Measurements from ENCODE around the gene ERVFRD-1. TPM values are rescaled to one million over a fixed set of nuclear protein-coding genes. Genes with fewer than 3 reads are reported as not detected.

Gene ERVFRD-1
- polyA plus RNA-seq, 2 of the 4 experiments (the other 2 are of a cell fraction), result not detected

DNA sequence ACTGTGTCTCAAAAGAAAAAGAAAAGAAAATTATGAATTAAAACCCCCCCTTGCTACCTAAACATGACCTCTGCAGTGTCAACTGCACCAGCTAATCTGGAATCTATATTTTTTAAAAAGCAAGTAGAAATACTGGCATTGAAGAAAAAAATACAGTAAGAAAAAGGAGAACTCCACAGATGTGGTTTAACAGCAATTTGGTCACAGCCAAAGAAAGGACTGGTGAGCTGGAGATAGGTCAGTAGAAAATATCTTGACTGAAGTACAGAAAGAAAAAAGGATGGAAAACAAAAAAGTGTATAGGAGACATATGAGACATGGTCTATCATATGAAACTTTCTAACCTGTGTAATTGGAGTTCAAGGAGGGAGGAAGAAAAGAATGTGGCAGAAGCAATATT lies 44.1 kb upstream of the ERVFRD-1 start (continued):
- TF ChIP-seq, protein P1, sequence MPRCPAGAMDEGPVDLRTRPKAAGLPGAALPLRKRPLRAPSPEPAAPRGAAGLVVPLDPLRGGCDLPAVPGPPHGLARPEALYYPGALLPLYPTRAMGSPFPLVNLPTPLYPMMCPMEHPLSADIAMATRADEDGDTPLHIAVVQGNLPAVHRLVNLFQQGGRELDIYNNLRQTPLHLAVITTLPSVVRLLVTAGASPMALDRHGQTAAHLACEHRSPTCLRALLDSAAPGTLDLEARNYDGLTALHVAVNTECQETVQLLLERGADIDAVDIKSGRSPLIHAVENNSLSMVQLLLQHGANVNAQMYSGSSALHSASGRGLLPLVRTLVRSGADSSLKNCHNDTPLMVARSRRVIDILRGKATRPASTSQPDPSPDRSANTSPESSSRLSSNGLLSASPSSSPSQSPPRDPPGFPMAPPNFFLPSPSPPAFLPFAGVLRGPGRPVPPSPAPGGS (IDR thresholded peaks at IDR 0.05), result no peak
- TF ChIP-seq FOSL2 (IDR thresholded peaks at IDR 0.05), result no peak
- TF ChIP-seq FOSL2 (CRISPR knock-in tag; IDR thresholded peaks at IDR 0.05), result no peak
- TF ChIP-seq ZNF302 (CRISPR knock-in tag; IDR thresholded peaks at IDR 0.05), result no peak
- no peak for TF ChIP-seq HES2 (IDR thresholded peaks at IDR 0.05)
- TF ChIP-seq EHF (CRISPR knock-in tag; IDR thresholded peaks at IDR 0.05), result no peak
- TF ChIP-seq HOXA7 (CRISPR knock-in tag; IDR thresholded peaks at IDR 0.05), result no peak
- no peak for TF ChIP-seq FOSB (CRISPR knock-in tag; IDR thresholded peaks at IDR 0.05)

DNA sequence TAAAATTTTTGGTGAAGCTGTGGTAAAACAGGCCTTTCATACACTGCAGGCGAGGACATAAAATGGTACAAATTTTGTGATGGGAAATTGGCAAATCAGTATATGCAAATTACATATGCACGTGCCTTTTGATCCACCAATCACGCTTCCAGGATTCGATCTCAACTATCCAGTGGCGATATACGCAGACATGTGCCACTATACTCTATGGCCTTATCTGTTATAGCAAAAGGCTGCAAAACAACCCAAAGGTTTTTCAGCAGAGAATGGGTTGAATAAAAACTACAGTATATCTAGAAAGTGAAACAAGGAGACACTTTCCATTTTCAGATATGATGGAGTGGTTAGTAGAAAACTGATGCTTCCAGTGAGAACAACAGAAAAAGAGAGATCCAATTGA lies 41.9 kb upstream of the ERVFRD-1 start:
- TF ChIP-seq RCOR1 (IDR thresholded peaks at IDR 0.05; ENCODE audit: low read depth, low read length) (no peak), EHMT2 (IDR thresholded peaks at IDR 0.05; ENCODE audit: low read depth) (no peak), RFX5 (IDR thresholded peaks at IDR 0.05) (no peak), POLR2A (IDR thresholded peaks at IDR 0.05; ENCODE audit: low read length) (no peak), SREBF2 (IDR thresholded peaks at IDR 0.05) (no peak), FOXS1 (CRISPR knock-in tag; IDR thresholded peaks at IDR 0.05) (no peak), PBX3 (IDR thresholded peaks at IDR 0.05) (no peak), HOXA7 (CRISPR knock-in tag; IDR thresholded peaks at IDR 0.05) (no peak), BHLHE40 (IDR thresholded peaks at IDR 0.05; ENCODE audit: low read depth, low read length) (no peak), RARB (CRISPR knock-in tag; IDR thresholded peaks at IDR 0.05) (no peak), ZFP36 (IDR thresholded peaks at IDR 0.05; ENCODE audit: borderline replicate concordance, partially characterized antibody) (no peak), TFCP2L1 (CRISPR knock-in tag; IDR thresholded peaks at IDR 0.05) (no peak)
- TF ChIP-seq, protein P2, sequence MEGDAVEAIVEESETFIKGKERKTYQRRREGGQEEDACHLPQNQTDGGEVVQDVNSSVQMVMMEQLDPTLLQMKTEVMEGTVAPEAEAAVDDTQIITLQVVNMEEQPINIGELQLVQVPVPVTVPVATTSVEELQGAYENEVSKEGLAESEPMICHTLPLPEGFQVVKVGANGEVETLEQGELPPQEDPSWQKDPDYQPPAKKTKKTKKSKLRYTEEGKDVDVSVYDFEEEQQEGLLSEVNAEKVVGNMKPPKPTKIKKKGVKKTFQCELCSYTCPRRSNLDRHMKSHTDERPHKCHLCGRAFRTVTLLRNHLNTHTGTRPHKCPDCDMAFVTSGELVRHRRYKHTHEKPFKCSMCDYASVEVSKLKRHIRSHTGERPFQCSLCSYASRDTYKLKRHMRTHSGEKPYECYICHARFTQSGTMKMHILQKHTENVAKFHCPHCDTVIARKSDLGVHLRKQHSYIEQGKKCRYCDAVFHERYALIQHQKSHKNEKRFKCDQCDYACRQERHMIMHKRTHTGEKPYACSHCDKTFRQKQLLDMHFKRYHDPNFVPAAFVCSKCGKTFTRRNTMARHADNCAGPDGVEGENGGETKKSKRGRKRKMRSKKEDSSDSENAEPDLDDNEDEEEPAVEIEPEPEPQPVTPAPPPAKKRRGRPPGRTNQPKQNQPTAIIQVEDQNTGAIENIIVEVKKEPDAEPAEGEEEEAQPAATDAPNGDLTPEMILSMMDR (IDR thresholded peaks at IDR 0.05), result no peak
- no peak for FAIRE-seq
- H3K9me3 ChIP-seq, result 0 out of 3 replicates have a peak, but pooled peaks cover 4% of the 10 kb centered on the region
- DNase-seq (ENCODE audit: low read depth in 1 of 2, low spot score in 1 of 2), result no peak
- peak overlapping the region in 1 of 2 experiments; percentile 16; a peak in 1 of 6 replicates for H3K27ac ChIP-seq
- H3K4me1 ChIP-seq, result no peaks in the 10 kb centered on the region
- ChIA-PET POLR2A (no interaction called here), CTCF (no interaction called here)
- H3K4me2 ChIP-seq, result no peak overlapping the region
- 92% methylated on average over 6 of the region's 6 CpGs for WGBS (ENCODE audit: missing lambda C conversion rate)
- no peak overlapping the region for H3K4me3 ChIP-seq
- no peak for ATAC-seq

- H3K27ac ChIP-seq, result no peak overlapping the region
- ChIA-PET POLR2A (no interaction called here), CTCF (interaction anchor here (1.1 to 2.0 kb wide), 4 partner anchors 10 to 344 kb away, joined by 3 to 13 read pairs (median 3); no protein-coding TSS in a partner anchor)
- H3K4me2 ChIP-seq, result no peak overlapping the region
- FAIRE-seq (no peak), ATAC-seq (no peak), DNase-seq (ENCODE audit: low read depth in 1 of 2, low spot score in 1 of 2) (no peak)
- no peaks in the 10 kb centered on the region for H3K4me1 ChIP-seq
- 0 out of 3 replicates have a peak, but pooled peaks cover 4% of the 10 kb centered on the region for H3K9me3 ChIP-seq
- H3K4me3 ChIP-seq, result no peak overlapping the region
- TF ChIP-seq HES2 (IDR thresholded peaks at IDR 0.05) (no peak), POLR2AphosphoS2 (conservative IDR thresholded peaks at IDR 0.05; ENCODE audit: low read length) (no peak), HOXA7 (CRISPR knock-in tag; IDR thresholded peaks at IDR 0.05) (no peak), PHF8 (IDR thresholded peaks at IDR 0.05; ENCODE audit: borderline replicate concordance, low read depth) (no peak), SMC3 (IDR thresholded peaks at IDR 0.05) (no peak), RAD21 (conservative IDR thresholded peaks at IDR 0.05 in 1 of 2, IDR thresholded peaks at IDR 0.05 in 1 of 2) (no peak), NFE2L2 (conservative IDR thresholded peaks at IDR 0.05; ENCODE audit: low read length) (no peak)
- TF ChIP-seq, protein P2 (IDR thresholded peaks at IDR 0.05), result no peak
- TF ChIP-seq, protein P3, sequence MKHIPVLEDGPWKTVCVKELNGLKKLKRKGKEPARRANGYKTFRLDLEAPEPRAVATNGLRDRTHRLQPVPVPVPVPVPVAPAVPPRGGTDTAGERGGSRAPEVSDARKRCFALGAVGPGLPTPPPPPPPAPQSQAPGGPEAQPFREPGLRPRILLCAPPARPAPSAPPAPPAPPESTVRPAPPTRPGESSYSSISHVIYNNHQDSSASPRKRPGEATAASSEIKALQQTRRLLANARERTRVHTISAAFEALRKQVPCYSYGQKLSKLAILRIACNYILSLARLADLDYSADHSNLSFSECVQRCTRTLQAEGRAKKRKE (CRISPR knock-in tag; IDR thresholded peaks at IDR 0.05; ENCODE audit: low read depth), result no peak
Observed at GRCh38 chr6:11152581-11152980, 41.1 kb upstream of the ERVFRD-1 start.

Data from A549 (cell line).